GM12878 (cell line): ENCODE data around the gene ENO2.

ENCODE experiments used
- BCL3 ChIP-seq: IDR thresholded peaks from 2 replicates; pipeline ENCODE4 v1.6.1; 2011; ENCODE audit warnings: borderline replicate concordance, low read depth, mild to moderate bottlenecking, moderate library complexity, low read length; ENCODE audit not compliant: insufficient read depth, poor library complexity, severe bottlenecking
- HDGF ChIP-seq: fragments of 450-650 bp; IDR thresholded peaks from 2 replicates; pipeline ENCODE4 v1.6.1; 2016; ENCODE audit warnings: antibody characterized with exemption
- JUND ChIP-seq: IDR thresholded peaks from 2 replicates; pipeline ENCODE4 v1.6.1; 2012; ENCODE audit warnings: low read depth, mild to moderate bottlenecking, low read length, improper control_type of control experiment, moderate library complexity
- NKRF ChIP-seq: fragments of 450-650 bp; conservative IDR thresholded peaks from 2 replicates; pipeline ENCODE4 v1.6.1; 2017; ENCODE audit warnings: mild to moderate bottlenecking, moderate library complexity
- POLR2A ChIP-seq: IDR thresholded peaks from 2 replicates; pipeline ENCODE4 v1.6.1; 2011; ENCODE audit warnings: low read depth, mild to moderate bottlenecking, low read length
- TAF1 ChIP-seq: IDR thresholded peaks from 2 replicates; pipeline ENCODE4 v1.6.1; 2011; ENCODE audit warnings: mild to moderate bottlenecking, low read depth, low read length, borderline replicate concordance
- ZNF274 ChIP-seq: IDR thresholded peaks from one replicate; pipeline ENCODE4 v1.8.0; 2011; ENCODE audit not compliant: insufficient read length, insufficient read depth
- TF ChIP-seq, protein P1 (sequence below), 3 experiments: IDR thresholded peaks in 2 of 3; conservative IDR thresholded peaks in 1 of 3; 2 replicates each; pipeline ENCODE4 v1.5.1; 2011; ENCODE audit warnings: low read depth in 3 of 3, low read length in 3 of 3, mild to moderate bottlenecking in 3 of 3, control low read depth in 2 of 3, moderate library complexity in 2 of 3, inconsistent platforms in 1 of 3, mixed read lengths in 1 of 3; ENCODE audit not compliant: control insufficient read depth in 2 of 3, insufficient read depth in 1 of 3; ENCODE audit errors: extremely low read depth in 1 of 3

- TF ChIP-seq HDGF, result no peak
- TF ChIP-seq TAF1, result no peak
- TF ChIP-seq ZNF274, result no peak
- TF ChIP-seq, protein P1, sequence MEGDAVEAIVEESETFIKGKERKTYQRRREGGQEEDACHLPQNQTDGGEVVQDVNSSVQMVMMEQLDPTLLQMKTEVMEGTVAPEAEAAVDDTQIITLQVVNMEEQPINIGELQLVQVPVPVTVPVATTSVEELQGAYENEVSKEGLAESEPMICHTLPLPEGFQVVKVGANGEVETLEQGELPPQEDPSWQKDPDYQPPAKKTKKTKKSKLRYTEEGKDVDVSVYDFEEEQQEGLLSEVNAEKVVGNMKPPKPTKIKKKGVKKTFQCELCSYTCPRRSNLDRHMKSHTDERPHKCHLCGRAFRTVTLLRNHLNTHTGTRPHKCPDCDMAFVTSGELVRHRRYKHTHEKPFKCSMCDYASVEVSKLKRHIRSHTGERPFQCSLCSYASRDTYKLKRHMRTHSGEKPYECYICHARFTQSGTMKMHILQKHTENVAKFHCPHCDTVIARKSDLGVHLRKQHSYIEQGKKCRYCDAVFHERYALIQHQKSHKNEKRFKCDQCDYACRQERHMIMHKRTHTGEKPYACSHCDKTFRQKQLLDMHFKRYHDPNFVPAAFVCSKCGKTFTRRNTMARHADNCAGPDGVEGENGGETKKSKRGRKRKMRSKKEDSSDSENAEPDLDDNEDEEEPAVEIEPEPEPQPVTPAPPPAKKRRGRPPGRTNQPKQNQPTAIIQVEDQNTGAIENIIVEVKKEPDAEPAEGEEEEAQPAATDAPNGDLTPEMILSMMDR (IDR thresholded peaks at IDR 0.05 in 2 of 3, conservative IDR thresholded peaks at IDR 0.05 in 1 of 3; ENCODE audit: control insufficient read depth in 2 of 3, extremely low read depth in 1 of 3, insufficient read depth in 1 of 3, low read depth in 3 of 3, low read length in 3 of 3), result no peak
- TF ChIP-seq BCL3, result no peak
- TF ChIP-seq NKRF, result no peak
- no peak for TF ChIP-seq POLR2A
- TF ChIP-seq JUND, result no peak
These were observed 19.7 kb downstream of the ENO2 start for GRCh38 chr12:6934110-6934509.
